BLaER1 (cell line): Measurements from ENCODE around the gene HLA-G.
"Not testable (repeated sequence)": the region's sequence is repeated elsewhere in the genome, so short reads cannot be mapped to it uniquely, and the experiment has no call there.

Source experiments
- H3K27ac ChIP-seq: shearing (Covaris generic); formaldehyde crosslinking; 2 replicates; pipeline ENCODE4 v1.8.1; 2022
- H3K27me3 ChIP-seq: shearing (Covaris generic); formaldehyde crosslinking; 2 replicates; pipeline ENCODE4 v1.8.1; 2022
- H3K36me3 ChIP-seq: shearing (Covaris generic); formaldehyde crosslinking; 2 replicates; pipeline ENCODE4 v1.8.1; 2022
- H3K4me1 ChIP-seq: shearing (Covaris generic); formaldehyde crosslinking; 2 replicates; pipeline ENCODE4 v1.8.1; 2022
- H3K4me2 ChIP-seq: shearing (Covaris generic); formaldehyde crosslinking; 2 replicates; pipeline ENCODE4 v1.8.1; 2022
- H3K4me3 ChIP-seq: shearing (Covaris generic); formaldehyde crosslinking; 2 replicates; pipeline ENCODE4 v1.8.1; 2022
- H3K9ac ChIP-seq: shearing (Covaris generic); formaldehyde crosslinking; 2 replicates; pipeline ENCODE4 v1.8.1; 2022
- H3K9me3 ChIP-seq: shearing (Covaris generic); formaldehyde crosslinking; 2 replicates; pipeline ENCODE4 v1.8.1; 2022
- H4K20me1 ChIP-seq: shearing (Covaris generic); formaldehyde crosslinking; 2 replicates; pipeline ENCODE4 v1.8.1; 2022
- Cebpa-rat ChIP-seq: shearing (Covaris generic); IDR thresholded peaks from 2 replicates; pipeline ENCODE4 v1.8.1; 2022

The HLA-G gene

GRCh38 chr6:29827579-29828470 lies at the start of gene HLA-G:
HLA-G (plus strand) TSS chr6:29827825; CDS start chr6:29827845, 20 bp downstream.
- no peak within 1 kb of the TSS for H3K27ac ChIP-seq
- peaks cover 13% of the 10 kb centered on the region; the same call in 1 of the 2 replicates for H3K27me3 ChIP-seq
- H3K4me3 ChIP-seq: peak within 1 kb of the TSS; percentile 58
- H3K36me3 ChIP-seq: no peaks in the 10 kb centered on the region
- no peaks in the 10 kb centered on the region for H4K20me1 ChIP-seq
- H3K9ac ChIP-seq: no peak within 1 kb of the TSS
- H3K4me1 ChIP-seq: no peaks in the 10 kb centered on the region
- TF ChIP-seq Cebpa-rat: no peak
- peak within 1 kb of the TSS; percentile 37; the same call in 1 of the 2 replicates for H3K4me2 ChIP-seq
- no peaks in the 10 kb centered on the region for H3K9me3 ChIP-seq

GRCh38 chr6:29780019-29780698 lies 47.5 kb upstream of the HLA-G start:
- not testable (repeated sequence) for H3K4me1 ChIP-seq, H3K4me2 ChIP-seq, H3K27me3 ChIP-seq, H4K20me1 ChIP-seq, H3K9me3 ChIP-seq, H3K36me3 ChIP-seq, H3K4me3 ChIP-seq, H3K9ac ChIP-seq, H3K27ac ChIP-seq

DNA sequence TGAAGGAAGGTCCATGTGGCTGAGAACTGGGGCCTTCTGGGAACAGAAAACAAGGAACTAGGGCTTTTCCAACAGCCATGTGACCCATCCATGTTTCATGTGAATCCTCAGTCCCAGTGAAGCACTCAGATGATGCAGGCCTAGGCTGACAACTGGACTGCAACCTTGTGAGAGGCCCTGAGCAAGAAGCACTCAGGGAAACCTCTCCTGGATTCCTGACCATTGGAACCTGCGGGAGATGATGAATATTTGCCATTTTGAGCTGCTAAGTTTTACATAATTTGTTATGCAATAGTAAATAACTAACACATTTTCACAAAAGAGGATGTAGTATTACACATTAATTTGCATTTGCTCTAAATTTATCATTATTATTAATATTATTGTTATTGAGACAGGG lies 38.4 kb upstream of the HLA-G start:
- Histone ChIP-seq H3K9me3 (peaks cover 6% of the 10 kb centered on the region; the same call in 1 of the 2 replicates), H3K9ac (no peak overlapping the region), H3K36me3 (no peaks in the 10 kb centered on the region), H3K27me3 (peaks cover 29% of the 10 kb centered on the region), H4K20me1 (no peaks in the 10 kb centered on the region), H3K4me3 (no peak overlapping the region), H3K4me2 (no peak overlapping the region), H3K4me1 (no peaks in the 10 kb centered on the region), H3K27ac (no peak overlapping the region)
- 0 out of 2 replicates have a peak, but pooled peaks have one; percentile 23 for TF ChIP-seq Cebpa-rat

DNA sequence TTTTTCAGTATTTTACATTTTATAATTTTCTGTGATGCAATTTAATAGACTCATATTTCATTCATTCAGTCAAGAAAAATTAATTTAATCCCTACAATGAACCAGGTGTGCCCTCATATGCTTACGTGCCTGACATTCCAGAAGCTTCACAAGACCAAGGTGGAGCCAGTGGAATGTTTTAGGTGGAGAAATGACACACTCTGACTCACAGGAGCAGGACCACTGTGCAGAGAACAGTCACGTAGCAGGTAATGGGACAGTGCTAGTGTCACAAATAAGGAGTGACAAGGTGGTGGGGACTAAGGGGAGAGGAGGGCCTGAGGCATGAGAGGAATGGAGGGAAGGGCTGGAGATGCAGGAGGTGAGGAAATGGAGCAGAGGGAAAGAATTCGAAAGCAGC lies 37.0 kb upstream of the HLA-G start:
- H3K27me3 ChIP-seq: peaks cover 29% of the 10 kb centered on the region
- H3K9me3 ChIP-seq: peaks cover 6% of the 10 kb centered on the region; the same call in 1 of the 2 replicates
- H3K9ac ChIP-seq: no peak overlapping the region
- no peak for TF ChIP-seq Cebpa-rat
- H3K4me2 ChIP-seq: no peak overlapping the region
- no peak overlapping the region for H3K27ac ChIP-seq
- H3K4me3 ChIP-seq: no peak overlapping the region
- no peaks in the 10 kb centered on the region for H3K4me1 ChIP-seq
- H3K36me3 ChIP-seq: no peaks in the 10 kb centered on the region
- no peaks in the 10 kb centered on the region for H4K20me1 ChIP-seq

DNA sequence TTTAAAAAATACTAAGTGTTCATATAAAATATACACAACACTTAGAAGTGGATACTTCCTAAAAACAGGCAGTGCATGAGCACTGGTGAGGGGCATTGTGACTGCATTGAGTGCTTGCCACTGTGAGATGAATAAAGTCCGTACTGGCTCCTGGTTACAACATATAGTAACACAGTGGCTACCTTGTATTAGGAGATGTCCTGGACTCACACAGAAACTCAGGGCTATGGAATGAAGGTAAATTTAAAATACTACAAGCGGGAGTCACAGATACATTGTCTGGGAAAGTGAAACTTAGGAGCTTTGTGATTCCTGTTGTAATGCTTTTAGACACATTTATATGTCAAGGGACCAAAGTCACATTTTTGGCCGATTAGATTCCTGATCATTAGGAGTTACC lies 36.5 kb upstream of the HLA-G start:
- Histone ChIP-seq H3K27me3 (peaks cover 29% of the 10 kb centered on the region), H3K4me2 (no peak overlapping the region), H3K27ac (no peak overlapping the region), H3K9me3 (peaks cover 6% of the 10 kb centered on the region; the same call in 1 of the 2 replicates), H4K20me1 (no peaks in the 10 kb centered on the region), H3K9ac (no peak overlapping the region), H3K4me1 (no peaks in the 10 kb centered on the region), H3K4me3 (no peak overlapping the region), H3K36me3 (no peaks in the 10 kb centered on the region)
- no peak for TF ChIP-seq Cebpa-rat

- Histone ChIP-seq H3K36me3 (no peaks in the 10 kb centered on the region), H3K4me3 (no peak overlapping the region), H3K4me2 (no peak overlapping the region), H3K9ac (no peak overlapping the region), H3K4me1 (no peaks in the 10 kb centered on the region), H4K20me1 (no peaks in the 10 kb centered on the region), H3K9me3 (peaks cover 6% of the 10 kb centered on the region; the same call in 1 of the 2 replicates), H3K27me3 (peaks cover 29% of the 10 kb centered on the region), H3K27ac (no peak overlapping the region)
- no peak for TF ChIP-seq Cebpa-rat
Measured at GRCh38 chr6:29791786-29792122, 35.9 kb upstream of the HLA-G start.

DNA sequence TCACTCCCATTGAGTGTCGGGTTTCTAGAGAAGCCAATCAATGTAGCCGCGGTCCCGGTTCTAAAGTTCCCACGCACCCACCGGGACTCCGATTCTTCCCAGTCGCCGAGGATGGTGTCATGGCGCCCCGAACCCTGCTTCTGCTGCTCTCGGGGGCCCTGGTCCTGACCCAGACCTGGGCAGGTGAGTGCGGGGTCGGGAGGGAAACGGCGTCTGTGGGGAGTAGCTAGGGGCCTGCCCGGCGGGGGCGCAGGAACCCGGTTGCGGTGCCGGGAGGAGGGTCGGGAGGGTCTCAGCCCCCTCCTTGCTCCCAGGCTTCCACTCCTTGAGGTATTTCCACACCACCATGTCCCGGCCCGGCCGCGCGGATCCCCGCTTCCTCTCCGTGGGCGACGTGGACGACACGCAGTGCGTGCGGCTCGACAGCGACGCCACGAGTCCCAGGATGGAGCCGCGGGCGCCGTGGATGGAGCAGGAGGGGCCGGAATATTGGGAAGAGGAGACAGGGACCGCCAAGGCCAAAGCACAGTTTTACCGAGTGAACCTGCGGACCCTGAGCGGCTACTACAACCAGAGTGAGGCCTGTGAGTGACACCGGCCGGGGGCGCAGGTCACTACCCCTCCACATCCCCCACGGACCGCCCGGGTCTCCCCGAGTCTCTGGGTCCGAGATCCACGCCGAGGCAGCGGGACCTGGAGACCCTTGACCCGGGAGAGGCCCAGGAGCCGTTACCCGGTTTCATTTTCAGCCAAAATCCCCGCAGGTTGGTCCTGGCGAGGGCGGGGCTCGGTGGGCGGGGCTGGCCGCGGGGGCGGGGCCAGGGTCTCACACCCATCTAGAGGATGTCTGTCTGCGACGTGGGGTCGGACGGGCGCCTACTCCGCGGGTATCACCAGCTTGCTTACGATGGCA lies 35.2 kb upstream of the HLA-G start:
- Histone ChIP-seq H3K4me1 (no peaks in the 10 kb centered on the region), H3K27me3 (peaks cover 29% of the 10 kb centered on the region), H3K27ac (no peak overlapping the region), H3K9ac (no peak overlapping the region), H4K20me1 (no peaks in the 10 kb centered on the region), H3K4me3 (peak overlapping the region; percentile 59), H3K4me2 (peak overlapping the region; percentile 73), H3K9me3 (peaks cover 6% of the 10 kb centered on the region; the same call in 1 of the 2 replicates), H3K36me3 (no peaks in the 10 kb centered on the region)
- TF ChIP-seq Cebpa-rat: no peak

DNA sequence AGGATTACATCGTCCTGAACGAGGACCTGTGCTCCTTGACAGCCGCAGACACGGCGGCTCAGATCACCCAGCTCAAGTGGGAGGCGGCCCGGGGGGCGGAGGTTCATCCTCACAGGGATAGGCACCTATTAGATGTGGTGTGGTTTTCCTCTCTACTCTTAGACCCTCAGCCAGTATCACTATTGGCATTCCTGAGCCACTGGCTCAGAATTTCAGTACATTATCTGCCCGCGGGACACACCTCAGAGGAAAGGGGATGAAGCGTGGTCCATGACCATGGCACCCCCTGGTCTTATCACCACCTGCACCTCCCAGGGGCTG lies 34.6 kb upstream of the HLA-G start:
- 0 out of 2 replicates have a peak overlapping the region, but pooled peaks have one; percentile 73 for H3K4me2 ChIP-seq

GRCh38 chr6:29793796-29794195 lies 33.8 kb upstream of the HLA-G start:
- peaks cover 6% of the 10 kb centered on the region; the same call in 1 of the 2 replicates for H3K9me3 ChIP-seq
- no peaks in the 10 kb centered on the region for H4K20me1 ChIP-seq
- no peak overlapping the region for H3K4me2 ChIP-seq
- H3K27ac ChIP-seq: no peak overlapping the region
- H3K4me3 ChIP-seq: no peak overlapping the region
- no peak for TF ChIP-seq Cebpa-rat
- H3K36me3 ChIP-seq: no peaks in the 10 kb centered on the region
- no peak overlapping the region for H3K9ac ChIP-seq
- H3K4me1 ChIP-seq: no peaks in the 10 kb centered on the region
- peaks cover 29% of the 10 kb centered on the region for H3K27me3 ChIP-seq

More for the DNA sequence above, 34.6 kb upstream of the HLA-G start:
- H4K20me1 ChIP-seq: no peaks in the 10 kb centered on the region
- H3K4me3 ChIP-seq: no peak overlapping the region
- H3K9ac ChIP-seq: no peak overlapping the region
- H3K27me3 ChIP-seq: peaks cover 29% of the 10 kb centered on the region
- H3K27ac ChIP-seq: no peak overlapping the region
- no peak for TF ChIP-seq Cebpa-rat
- peaks cover 6% of the 10 kb centered on the region; the same call in 1 of the 2 replicates for H3K9me3 ChIP-seq
- H3K36me3 ChIP-seq: no peaks in the 10 kb centered on the region
- no peaks in the 10 kb centered on the region for H3K4me1 ChIP-seq
